ENCODE data around the gene SLC4A1AP.
"Not testable (repeated sequence)": the region's sequence is repeated elsewhere in the genome, so short reads cannot be mapped to it uniquely, and the experiment has no call there.

Gene SLC4A1AP

DNA sequence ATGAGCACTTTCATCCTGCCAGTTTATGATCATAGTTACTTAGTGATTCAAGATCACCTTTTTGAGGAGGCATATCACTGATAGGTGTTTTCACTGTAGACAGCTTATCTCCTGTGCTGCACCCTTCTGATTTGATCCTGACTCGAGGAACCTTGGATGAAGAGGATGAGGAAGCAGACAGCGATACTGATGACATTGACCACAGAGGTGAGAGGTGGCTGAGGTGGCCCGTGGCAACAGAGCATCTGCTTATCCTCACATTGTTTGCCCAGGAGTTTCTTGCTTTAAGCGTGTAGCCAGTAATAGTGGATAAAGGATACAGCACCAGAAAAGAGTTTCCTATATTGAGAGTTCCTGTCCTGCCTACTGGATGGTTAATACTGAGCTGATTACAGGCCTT, 16.0 kb upstream of the SLC4A1AP start:
- no peak for DNase-seq (ENCODE audit: low read depth in 2 of 2, low spot score in 1 of 2)

GRCh38 chr2:27651056-27651455, 12.6 kb upstream of the SLC4A1AP start:
- DNase-seq (ENCODE audit: low read depth in 2 of 2, low spot score in 1 of 2): no peak

- DNase-seq (ENCODE audit: low read depth in 2 of 2, low spot score in 1 of 2): no peak
Observed at GRCh38 chr2:27652341-27652740, 11.3 kb upstream of the SLC4A1AP start.

- no peak for DNase-seq (ENCODE audit: low read depth in 2 of 2, low spot score in 1 of 2)
Observed at GRCh38 chr2:27652790-27653189, 10.9 kb upstream of the SLC4A1AP start.

- no peak for DNase-seq (ENCODE audit: low read depth in 2 of 2, low spot score in 1 of 2)
Observed at GRCh38 chr2:27653397-27653796, 10.3 kb upstream of the SLC4A1AP start.

- DNase-seq (ENCODE audit: low read depth in 2 of 2, low spot score in 1 of 2): no peak
Observed at GRCh38 chr2:27655155-27655951, 8.3 kb upstream of the SLC4A1AP start.

- DNase-seq (ENCODE audit: low read depth in 2 of 2, low spot score in 1 of 2): no peak
Observed at GRCh38 chr2:27661371-27661770, 2.3 kb upstream of the SLC4A1AP start.

GRCh38 chr2:27664154-27664574, 475 bp downstream of the SLC4A1AP start:
- DNase-seq (ENCODE audit: low read depth in 2 of 2, low spot score in 1 of 2): no peak

GRCh38 chr2:27664622-27665363, 1.1 kb downstream of the SLC4A1AP start:
- no peak for DNase-seq (ENCODE audit: low read depth in 2 of 2, low spot score in 1 of 2)

GRCh38 chr2:27667446-27667845, 3.8 kb downstream of the SLC4A1AP start:
- DNase-seq (ENCODE audit: low read depth in 2 of 2, low spot score in 1 of 2): no peak

- DNase-seq (ENCODE audit: low read depth in 2 of 2, low spot score in 1 of 2): no peak
Observed at GRCh38 chr2:27671235-27671634, 7.5 kb downstream of the SLC4A1AP start.

- DNase-seq (ENCODE audit: low read depth in 2 of 2, low spot score in 1 of 2): no peak
Observed at GRCh38 chr2:27672723-27673486, 9.2 kb downstream of the SLC4A1AP start.

GRCh38 chr2:27680571-27680970, 16.9 kb downstream of the SLC4A1AP start:
- DNase-seq (ENCODE audit: low read depth in 2 of 2, low spot score in 1 of 2): no peak

DNA sequence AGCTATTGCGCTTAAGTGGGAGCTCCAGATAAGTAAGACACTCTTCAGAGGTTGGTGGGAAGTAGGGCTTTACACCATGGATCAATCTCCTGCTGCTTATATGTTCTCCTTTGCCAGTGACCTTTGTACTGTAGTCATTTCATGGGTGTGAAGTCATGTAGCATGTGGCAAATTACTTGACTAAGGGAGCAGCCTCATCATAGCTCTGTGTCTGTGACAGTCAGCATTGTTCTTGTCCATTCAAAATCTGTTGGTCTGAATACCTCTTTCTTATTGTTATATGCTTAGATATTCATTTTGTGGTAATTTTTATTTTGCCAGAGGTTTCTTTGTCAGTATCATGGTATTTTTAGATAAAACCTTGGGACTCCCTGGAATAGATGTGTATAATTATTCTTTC, 18.2 kb downstream of the SLC4A1AP start:
- DNase-seq (ENCODE audit: low read depth in 2 of 2, low spot score in 1 of 2): no peak

- DNase-seq (ENCODE audit: low read depth in 2 of 2, low spot score in 1 of 2): not testable (repeated sequence)
Observed at GRCh38 chr2:27682334-27682771, 18.7 kb downstream of the SLC4A1AP start.

- DNase-seq (ENCODE audit: low read depth in 2 of 2, low spot score in 1 of 2): peak; percentile 62 to 86
Observed at GRCh38 chr2:27683390-27684071, 19.8 kb downstream of the SLC4A1AP start.

- DNase-seq (ENCODE audit: low read depth in 2 of 2, low spot score in 1 of 2): not testable (repeated sequence)
Observed at GRCh38 chr2:27685006-27685405, 21.3 kb downstream of the SLC4A1AP start.

- no peak for DNase-seq (ENCODE audit: low read depth in 2 of 2, low spot score in 1 of 2)
Observed at GRCh38 chr2:27685577-27685976, 21.9 kb downstream of the SLC4A1AP start.

DNA sequence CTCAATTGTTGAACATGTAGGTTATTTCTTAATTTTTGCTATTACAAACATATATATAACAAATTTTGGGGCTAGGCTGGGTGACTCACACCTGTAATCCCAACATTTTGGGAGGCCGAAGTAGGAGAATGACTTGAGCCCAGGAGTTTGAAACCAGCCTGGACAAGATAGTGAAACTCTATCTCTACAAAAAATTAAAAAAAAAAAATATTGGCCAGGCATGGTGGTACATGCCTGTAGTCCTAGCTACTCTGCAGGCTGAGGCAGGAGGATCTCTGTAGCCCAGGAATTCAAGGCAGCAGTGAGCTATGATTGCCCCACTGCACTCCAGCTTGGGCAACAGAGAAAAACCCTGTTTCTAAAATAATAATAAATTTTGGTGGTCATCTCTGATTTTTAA, 23.5 kb downstream of the SLC4A1AP start:
- no peak for DNase-seq (ENCODE audit: low read depth in 2 of 2, low spot score in 1 of 2)

DNA sequence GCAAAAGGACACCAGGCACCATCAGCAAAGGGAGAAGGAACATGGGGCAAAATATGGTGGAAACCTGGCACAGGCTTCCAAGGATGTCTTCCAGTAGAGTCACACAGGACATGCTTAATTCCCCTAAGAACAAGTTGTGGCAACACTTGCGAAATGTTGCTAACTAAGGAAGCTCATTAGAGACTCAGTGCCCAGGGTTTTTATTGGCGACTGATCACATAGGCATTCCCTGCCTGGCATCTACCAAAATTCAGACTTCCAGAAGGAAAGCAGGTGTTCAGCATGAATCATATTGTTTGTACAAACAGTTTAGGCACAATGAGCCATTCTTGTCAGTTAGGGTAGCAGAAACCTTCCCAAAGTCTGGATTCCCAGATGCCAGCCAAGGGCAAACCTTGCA, 25.7 kb downstream of the SLC4A1AP start:
- no peak for DNase-seq (ENCODE audit: low read depth in 2 of 2, low spot score in 1 of 2)

- no peak for DNase-seq (ENCODE audit: low read depth in 2 of 2, low spot score in 1 of 2)
Observed at GRCh38 chr2:27690052-27690451, 26.4 kb downstream of the SLC4A1AP start.
